C4-2B (cell line): ENCODE data around the gene GGACT.

Source experiments
- H3K27ac ChIP-seq: fragments of 450-650 bp; 2 replicates; pipeline ENCODE4 v1.5.1; 2017
- ZFX ChIP-seq: fragments of 450-650 bp; IDR thresholded peaks from 2 replicates; pipeline ENCODE4 v1.6.1; 2017
- TF ChIP-seq, protein P1 (sequence below): fragments of 450-650 bp; conservative IDR thresholded peaks from 2 replicates; pipeline ENCODE4 v1.5.1; 2017; ENCODE audit warnings: mild to moderate bottlenecking

GGACT gene

GRCh38 chr13:100523981-100524386 is 64.6 kb downstream of the GGACT start:
- TF ChIP-seq, protein P1, sequence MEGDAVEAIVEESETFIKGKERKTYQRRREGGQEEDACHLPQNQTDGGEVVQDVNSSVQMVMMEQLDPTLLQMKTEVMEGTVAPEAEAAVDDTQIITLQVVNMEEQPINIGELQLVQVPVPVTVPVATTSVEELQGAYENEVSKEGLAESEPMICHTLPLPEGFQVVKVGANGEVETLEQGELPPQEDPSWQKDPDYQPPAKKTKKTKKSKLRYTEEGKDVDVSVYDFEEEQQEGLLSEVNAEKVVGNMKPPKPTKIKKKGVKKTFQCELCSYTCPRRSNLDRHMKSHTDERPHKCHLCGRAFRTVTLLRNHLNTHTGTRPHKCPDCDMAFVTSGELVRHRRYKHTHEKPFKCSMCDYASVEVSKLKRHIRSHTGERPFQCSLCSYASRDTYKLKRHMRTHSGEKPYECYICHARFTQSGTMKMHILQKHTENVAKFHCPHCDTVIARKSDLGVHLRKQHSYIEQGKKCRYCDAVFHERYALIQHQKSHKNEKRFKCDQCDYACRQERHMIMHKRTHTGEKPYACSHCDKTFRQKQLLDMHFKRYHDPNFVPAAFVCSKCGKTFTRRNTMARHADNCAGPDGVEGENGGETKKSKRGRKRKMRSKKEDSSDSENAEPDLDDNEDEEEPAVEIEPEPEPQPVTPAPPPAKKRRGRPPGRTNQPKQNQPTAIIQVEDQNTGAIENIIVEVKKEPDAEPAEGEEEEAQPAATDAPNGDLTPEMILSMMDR, result no peak
- H3K27ac ChIP-seq, result no peak overlapping the region

DNA sequence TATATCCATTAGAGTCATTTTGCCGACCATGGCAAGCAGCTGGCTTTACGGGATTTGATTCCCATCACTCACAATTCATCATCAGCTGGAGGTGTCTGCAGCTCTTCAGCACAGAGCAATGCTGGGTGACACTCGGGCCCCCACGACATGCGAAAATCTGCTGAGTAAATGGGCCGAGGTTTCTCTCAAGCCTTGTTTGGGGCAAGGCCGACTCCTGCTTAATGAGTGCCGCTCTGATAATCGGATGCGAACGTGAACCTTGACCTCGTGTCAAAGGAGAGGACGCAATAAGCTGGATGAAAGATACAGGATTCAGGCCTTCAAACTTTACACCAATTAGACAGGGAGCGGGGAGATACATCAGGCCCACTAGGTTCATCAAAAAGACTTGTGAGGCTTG is 65.2 kb downstream of the GGACT start:
- TF ChIP-seq, protein P1, result no peak
- TF ChIP-seq ZFX, result no peak
- no peak overlapping the region for H3K27ac ChIP-seq

DNA sequence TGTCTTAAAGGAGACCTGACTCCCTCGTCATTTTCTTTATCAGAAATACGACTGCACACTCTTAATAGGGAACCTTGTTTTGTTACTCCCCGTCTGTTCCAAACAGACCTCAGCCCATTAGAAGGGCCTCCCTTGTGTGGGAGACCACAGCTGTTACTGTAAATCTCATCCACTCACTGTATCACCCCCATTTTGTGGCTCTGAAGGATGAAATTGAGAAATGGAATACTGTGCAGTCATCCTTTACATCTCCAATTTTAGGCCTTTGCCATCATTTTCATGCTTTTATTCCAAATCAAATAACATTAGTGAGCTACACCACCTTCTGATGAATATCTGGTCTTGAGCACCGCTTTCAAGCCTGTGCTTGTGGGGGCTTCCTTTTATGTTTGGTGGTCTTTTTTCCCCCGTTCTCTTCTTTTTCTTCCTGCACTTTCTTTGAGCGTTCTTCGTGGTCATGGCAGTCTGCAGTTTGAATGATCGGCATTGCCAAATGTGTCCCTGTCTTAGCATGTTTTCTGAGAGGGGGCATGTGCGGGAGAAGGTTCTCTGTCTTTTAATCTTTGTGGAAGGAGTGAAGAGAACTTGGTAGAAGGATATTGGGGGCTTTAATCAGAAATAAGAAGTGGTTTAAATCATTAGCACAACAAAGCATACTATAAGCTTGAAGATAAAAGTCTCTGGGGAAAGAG is 65.8 kb downstream of the GGACT start:
- TF ChIP-seq ZFX, result no peak
- TF ChIP-seq, protein P1, result no peak
- H3K27ac ChIP-seq, result no peak overlapping the region

GRCh38 chr13:100521851-100522617 is 66.6 kb downstream of the GGACT start:
- no peak overlapping the region for H3K27ac ChIP-seq
- TF ChIP-seq ZFX, result no peak
- TF ChIP-seq, protein P1, result no peak

- no peak overlapping the region for H3K27ac ChIP-seq
- no peak for TF ChIP-seq ZFX
- TF ChIP-seq, protein P1, result no peak
These were observed 67.4 kb downstream of the GGACT start for GRCh38 chr13:100520936-100521850.

DNA sequence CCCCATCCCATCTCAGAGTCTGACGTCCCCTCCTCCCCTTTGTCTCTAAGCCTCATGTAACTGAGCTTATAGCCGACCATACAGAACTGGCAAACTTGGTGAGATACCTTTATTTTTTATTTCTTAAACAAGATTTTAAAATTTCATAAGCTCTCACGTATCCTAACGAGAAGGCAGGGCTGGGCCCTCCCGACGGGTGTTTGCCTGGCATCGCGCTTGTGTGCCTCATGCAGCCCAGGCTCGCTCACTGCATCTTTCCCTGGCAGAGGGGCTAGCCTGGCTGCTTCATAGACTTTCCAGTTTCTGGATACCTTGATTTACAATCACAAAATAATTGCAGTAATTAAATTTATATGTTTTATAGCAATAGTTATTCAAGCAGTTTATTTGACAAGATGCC is 69.0 kb downstream of the GGACT start:
- H3K27ac ChIP-seq, result no peak overlapping the region; the same call in 1 of the 2 replicates
- TF ChIP-seq ZFX, result no peak
- TF ChIP-seq, protein P1, result no peak
